Thoracic aorta (tissue), 2 donors: Measurements from ENCODE around the gene TANGO2. TPM values are rescaled to one million over a fixed set of nuclear protein-coding genes. Genes with fewer than 3 reads are reported as not detected.

Experiments used
- ATAC-seq: fragments of 150-250 bp; one replicate; pipeline ENCODE4 v1.8.0; 2017; ENCODE audit warnings: low read depth; ENCODE audit not compliant: insufficient number of reproducible peaks, low FRiP score
- DNase-seq: peaks from one replicate; pipeline ENCODE4 v3.0.0-alpha.2; 2020; ENCODE audit warnings: low spot score
- H3K27ac ChIP-seq, 2 donors: fragments of 200-600 bp; sonication (generic); 1 replicate in 1 of 2; 2 replicates in 1 of 2; pipeline ENCODE4 v1.5.1; 2016; ENCODE audit warnings: mild to moderate bottlenecking in 2 of 2, moderate library complexity in 2 of 2
- H3K27me3 ChIP-seq: fragments of 200-600 bp; sonication (generic); replicated peaks from 2 replicates; pipeline ENCODE4 v1.6.0; 2016; ENCODE audit warnings: mild to moderate bottlenecking; ENCODE audit not compliant: insufficient read depth
- H3K36me3 ChIP-seq: fragments of 200-600 bp; sonication (generic); one replicate; pipeline ENCODE4 v1.5.1; 2016
- H3K4me1 ChIP-seq, 2 donors: fragments of 200-600 bp; sonication (generic); 1 replicate in 1 of 2; 2 replicates in 1 of 2; pipeline versions ENCODE4 v1.5.1 to v1.6.0; 2016; ENCODE audit warnings: low read depth in 2 of 2, mild to moderate bottlenecking in 1 of 2; ENCODE audit not compliant: control insufficient read depth in 1 of 2
- H3K4me3 ChIP-seq: fragments of 200-600 bp; sonication (generic); 2 replicates; pipeline ENCODE4 v1.5.1; 2016; ENCODE audit warnings: mild to moderate bottlenecking
- H3K9me3 ChIP-seq: fragments of 200-600 bp; sonication (generic); 2 replicates; pipeline ENCODE4 v1.5.1; 2016
- CTCF ChIP-seq: fragments of 200-600 bp; sonication (generic); IDR thresholded peaks from one replicate; pipeline ENCODE4 v1.5.1; 2019; ENCODE audit warnings: antibody characterized with exemption
- total RNA-seq, 2 donors: library from RNA; depleted of rRNA; stranded (reverse); fragments of >200 nt; gene quantifications; one replicate each; pipeline versions ENCODE4 v1.1.0 to v1.2.3, GENCODE V29; 2016

The TANGO2 gene
- total RNA-seq, 2 donors from 2014 or later, result 48.7 to 109 TPM

GRCh38 chr22:20022978-20023613, 2.2 kb downstream of the TANGO2 start:
- Histone ChIP-seq H3K36me3 (no peaks in the 10 kb centered on the region), H3K27ac (peak overlapping the region in 1 of 2 donors; percentile 84), H3K9me3 (no peaks in the 10 kb centered on the region), H3K4me1 (peaks cover 17 to 25% of the 10 kb centered on the region in 2 donors), H3K4me3 (no peak overlapping the region), H3K27me3 (no peaks in the 10 kb centered on the region)
- ATAC-seq, result no peak
- no peak for DNase-seq
- no peak for TF ChIP-seq CTCF

GRCh38 chr22:20024225-20024624, 3.3 kb downstream of the TANGO2 start:
- Histone ChIP-seq H3K36me3 (no peaks in the 10 kb centered on the region), H3K27ac (no peak overlapping the region)
- TF ChIP-seq CTCF, result no peak

GRCh38 chr22:20024650-20025397, 3.9 kb downstream of the TANGO2 start:
- Histone ChIP-seq H3K4me1 (peaks cover 32 to 41% of the 10 kb centered on the region in 2 donors), H3K36me3 (no peaks in the 10 kb centered on the region), H3K27me3 (no peaks in the 10 kb centered on the region), H3K9me3 (no peaks in the 10 kb centered on the region), H3K4me3 (no peak overlapping the region), H3K27ac (no peak overlapping the region)
- ATAC-seq, result no peak
- DNase-seq, result no peak
- TF ChIP-seq CTCF, result no peak

More at GRCh38 chr22:20024225-20024624, 3.3 kb downstream of the TANGO2 start:
- Histone ChIP-seq H3K4me3 (no peak overlapping the region), H3K4me1 (peaks cover 27 to 35% of the 10 kb centered on the region in 2 donors), H3K27me3 (no peaks in the 10 kb centered on the region), H3K9me3 (no peaks in the 10 kb centered on the region)
- ATAC-seq, result no peak
- no peak for DNase-seq

GRCh38 chr22:20025401-20026203, 4.7 kb downstream of the TANGO2 start:
- Histone ChIP-seq H3K27ac (no peak overlapping the region), H3K4me3 (no peak overlapping the region), H3K36me3 (no peaks in the 10 kb centered on the region), H3K4me1 (peaks cover 32 to 36% of the 10 kb centered on the region in 2 donors), H3K27me3 (no peaks in the 10 kb centered on the region), H3K9me3 (no peaks in the 10 kb centered on the region)
- ATAC-seq (no peak), DNase-seq (no peak)
- TF ChIP-seq CTCF, result no peak
